Cardiac muscle cell (in vitro differentiated cells and primary cell): ENCODE measurements around the gene ID3. TPM values are rescaled to one million over a fixed set of nuclear protein-coding genes. Genes with fewer than 3 reads are reported as not detected.
A peak's percentile ranks its signal among the peaks of the same experiment; 100 is the strongest.

Experiments used
- DNase-seq, 2 donors: peaks; one replicate each; pipeline versions ENCODE4 v3.0.0 to v3.0.0-alpha.2; 2010 to 2017; ENCODE audit warnings: low read depth in 1 of 2, low spot score in 1 of 2
- H3K27ac ChIP-seq: fragments of 200-600 bp; sonication (generic); 2 replicates; pipeline ENCODE4 v1.5.1; 2016
- H3K27me3 ChIP-seq: fragments of 200-600 bp; sonication (generic); 2 replicates; pipeline ENCODE4 v1.6.0; 2016; ENCODE audit warnings: control low read depth
- H3K36me3 ChIP-seq: fragments of 200-600 bp; sonication (generic); 2 replicates; pipeline ENCODE4 v1.5.1; 2016; ENCODE audit warnings: control low read depth
- H3K4me1 ChIP-seq: fragments of 200-600 bp; sonication (generic); 2 replicates; pipeline ENCODE4 v1.8.1; 2017; ENCODE audit warnings: low read depth, mild to moderate bottlenecking, mixed run types
- H3K4me3 ChIP-seq: fragments of 200-600 bp; sonication (generic); 2 replicates; pipeline ENCODE4 v1.5.1; 2016; ENCODE audit warnings: mild to moderate bottlenecking
- H3K9me3 ChIP-seq: fragments of 200-600 bp; sonication (generic); 2 replicates; pipeline ENCODE4 v1.5.1; 2017; ENCODE audit warnings: low read depth, mild to moderate bottlenecking, control low read depth
- polyA plus RNA-seq: library from polyadenylated mRNA; unstranded; fragments of >200 nt; fragmentation: Nextera tagmentation; extraction: Ambion mirVana; gene quantifications from 2 replicates; pipeline ENCODE4 v1.2.1, GENCODE V29; 2016
- total RNA-seq: library from RNA; depleted of rRNA; stranded (reverse); fragments of >200 nt; gene quantifications from 2 replicates; pipeline ENCODE4 v1.2.3, GENCODE V29; 2016
- TF ChIP-seq, protein P1 (sequence below): IDR thresholded peaks from 2 replicates; pipeline ENCODE4 v1.5.1; 2012; ENCODE audit warnings: low read depth, mild to moderate bottlenecking, low read length

ID3 gene
- total and polyA plus RNA-seq, 2 experiments from 2014 or later = 703 to 784 TPM

DNA sequence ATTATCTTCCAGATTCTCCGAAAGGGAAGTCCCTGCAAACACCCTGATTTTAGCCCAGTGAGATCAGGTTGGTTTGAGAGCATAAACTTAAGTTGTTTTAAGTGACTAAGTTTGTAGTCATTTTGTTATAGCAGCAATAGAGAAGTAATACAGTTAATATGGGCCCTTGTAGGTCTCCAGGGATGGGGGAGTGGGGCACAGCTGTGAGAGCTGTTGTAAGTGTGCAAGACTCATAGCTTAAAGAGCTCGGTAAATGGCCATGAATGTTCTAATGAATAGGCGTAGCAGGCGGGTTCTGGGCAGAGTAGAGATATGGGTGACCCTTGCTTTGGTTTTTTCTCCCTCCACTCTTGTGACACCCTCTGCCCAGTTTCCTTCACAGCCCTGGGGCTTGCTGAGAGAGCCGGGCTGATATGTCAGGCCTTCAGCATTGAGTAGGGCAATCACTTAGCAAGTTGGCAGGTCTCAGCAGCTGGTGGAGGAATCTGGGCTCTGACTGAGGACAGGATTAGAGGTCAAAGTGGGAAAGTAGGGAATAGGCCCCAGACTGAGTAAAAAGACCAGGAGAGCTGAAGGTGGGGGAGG is 16.0 kb upstream of the ID3 start:
- DNase-seq = peak in 1 of 2 donors; percentile 60
- Histone ChIP-seq H3K4me3 (no peak overlapping the region), H3K27ac (peak overlapping the region; percentile 98), H3K9me3 (no peaks in the 10 kb centered on the region), H3K27me3 (no peaks in the 10 kb centered on the region), H3K4me1 (peaks cover 49% of the 10 kb centered on the region), H3K36me3 (no peaks in the 10 kb centered on the region)
- TF ChIP-seq, protein P1, sequence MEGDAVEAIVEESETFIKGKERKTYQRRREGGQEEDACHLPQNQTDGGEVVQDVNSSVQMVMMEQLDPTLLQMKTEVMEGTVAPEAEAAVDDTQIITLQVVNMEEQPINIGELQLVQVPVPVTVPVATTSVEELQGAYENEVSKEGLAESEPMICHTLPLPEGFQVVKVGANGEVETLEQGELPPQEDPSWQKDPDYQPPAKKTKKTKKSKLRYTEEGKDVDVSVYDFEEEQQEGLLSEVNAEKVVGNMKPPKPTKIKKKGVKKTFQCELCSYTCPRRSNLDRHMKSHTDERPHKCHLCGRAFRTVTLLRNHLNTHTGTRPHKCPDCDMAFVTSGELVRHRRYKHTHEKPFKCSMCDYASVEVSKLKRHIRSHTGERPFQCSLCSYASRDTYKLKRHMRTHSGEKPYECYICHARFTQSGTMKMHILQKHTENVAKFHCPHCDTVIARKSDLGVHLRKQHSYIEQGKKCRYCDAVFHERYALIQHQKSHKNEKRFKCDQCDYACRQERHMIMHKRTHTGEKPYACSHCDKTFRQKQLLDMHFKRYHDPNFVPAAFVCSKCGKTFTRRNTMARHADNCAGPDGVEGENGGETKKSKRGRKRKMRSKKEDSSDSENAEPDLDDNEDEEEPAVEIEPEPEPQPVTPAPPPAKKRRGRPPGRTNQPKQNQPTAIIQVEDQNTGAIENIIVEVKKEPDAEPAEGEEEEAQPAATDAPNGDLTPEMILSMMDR = no peak

DNA sequence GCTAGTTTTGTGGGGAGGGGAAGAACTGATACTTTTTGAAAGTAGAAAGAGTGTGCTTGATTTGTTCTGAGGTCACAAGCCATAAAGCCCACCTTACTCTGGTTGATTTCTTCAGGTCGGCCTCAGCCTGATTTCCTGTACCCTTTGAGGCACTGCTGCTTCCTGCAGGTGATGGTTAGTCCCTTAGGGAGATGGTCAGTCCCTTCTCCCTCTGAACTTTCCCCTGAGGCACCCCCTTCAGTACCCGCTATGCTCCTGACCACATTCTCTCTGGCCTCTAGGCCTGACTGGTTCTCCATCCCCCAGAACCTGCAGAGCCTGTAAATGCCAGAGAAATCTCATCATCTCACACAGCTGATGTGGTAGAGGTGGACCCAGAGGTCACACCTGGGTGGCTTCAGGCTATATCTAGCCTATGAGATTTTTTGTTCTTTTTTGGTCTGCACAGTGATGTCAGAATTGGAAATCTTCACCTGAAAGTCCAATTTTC is 15.0 kb upstream of the ID3 start:
- DNase-seq = no peak
- H3K27me3 ChIP-seq = no peaks in the 10 kb centered on the region
- TF ChIP-seq, protein P1 = no peak
- H3K4me1 ChIP-seq = peaks cover 54% of the 10 kb centered on the region
- H3K36me3 ChIP-seq = no peaks in the 10 kb centered on the region
- H3K27ac ChIP-seq = peak overlapping the region; percentile 98
- no peak overlapping the region for H3K4me3 ChIP-seq
- H3K9me3 ChIP-seq = no peaks in the 10 kb centered on the region

DNA sequence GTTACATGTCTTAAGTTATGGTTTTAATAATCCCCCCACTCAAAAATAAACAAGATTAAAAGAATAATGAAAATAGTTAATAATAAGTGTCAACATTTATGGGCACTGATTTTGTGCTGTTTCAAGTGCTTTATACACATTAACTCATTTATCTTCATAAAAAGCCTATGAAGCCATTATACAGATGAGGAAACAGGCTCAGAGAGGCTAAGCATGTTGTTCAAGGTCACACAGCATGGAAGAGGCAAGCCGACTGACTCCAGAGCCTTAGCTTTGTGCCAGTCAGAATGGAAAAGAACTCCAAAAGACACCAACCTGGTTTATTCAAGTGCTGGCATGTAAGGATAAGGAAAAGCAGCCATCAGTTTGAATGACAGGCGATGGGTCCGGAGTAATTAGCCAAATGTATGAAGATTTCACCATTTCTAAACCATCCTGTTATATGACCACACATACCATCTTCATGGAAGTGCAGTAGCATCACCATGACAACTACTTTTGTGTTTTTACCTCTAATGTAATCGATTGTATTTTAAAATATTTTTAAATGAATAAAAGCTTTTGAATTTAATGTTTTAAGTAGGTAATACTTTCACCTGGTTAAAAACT is 14.4 kb upstream of the ID3 start:
- H3K4me3 ChIP-seq = no peak overlapping the region
- TF ChIP-seq, protein P1 = no peak
- peaks cover 60% of the 10 kb centered on the region for H3K4me1 ChIP-seq
- no peak for DNase-seq
- no peaks in the 10 kb centered on the region for H3K27me3 ChIP-seq
- peak overlapping the region; percentile 98 for H3K27ac ChIP-seq
- H3K9me3 ChIP-seq = no peaks in the 10 kb centered on the region
- H3K36me3 ChIP-seq = no peaks in the 10 kb centered on the region

DNA sequence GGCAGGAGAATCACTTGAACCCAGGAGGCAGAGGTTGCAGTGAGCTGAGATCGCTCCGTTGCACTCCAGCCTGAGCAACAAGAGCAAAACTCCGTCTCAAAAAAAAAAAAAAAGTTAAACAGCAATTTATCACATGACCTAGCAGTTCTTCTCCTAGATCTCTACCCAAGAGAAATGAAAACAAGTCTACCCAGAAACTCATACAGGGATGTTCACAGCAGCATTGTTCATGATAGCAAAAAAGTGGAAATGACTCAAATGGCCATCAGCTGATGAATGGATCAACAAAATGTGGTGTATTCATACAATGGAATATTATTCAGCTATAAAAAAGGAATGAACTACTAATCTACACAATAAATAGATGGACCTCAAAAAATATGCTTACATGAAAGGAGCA is 12.2 kb upstream of the ID3 start:
- no peaks in the 10 kb centered on the region for H3K36me3 ChIP-seq
- TF ChIP-seq, protein P1 = no peak
- H3K4me1 ChIP-seq = peaks cover 51% of the 10 kb centered on the region
- no peak overlapping the region for H3K27ac ChIP-seq
- no peak overlapping the region for H3K4me3 ChIP-seq
- no peaks in the 10 kb centered on the region for H3K27me3 ChIP-seq
- no peaks in the 10 kb centered on the region for H3K9me3 ChIP-seq
- no peak for DNase-seq

GRCh38 chr1:23570001-23570691 is 10.8 kb upstream of the ID3 start:
- TF ChIP-seq, protein P1 = no peak
- Histone ChIP-seq H3K9me3 (no peaks in the 10 kb centered on the region), H3K27ac (no peak overlapping the region), H3K27me3 (no peaks in the 10 kb centered on the region), H3K4me3 (no peak overlapping the region), H3K36me3 (no peaks in the 10 kb centered on the region), H3K4me1 (peaks cover 37% of the 10 kb centered on the region)
- DNase-seq = no peak
